SK-N-SH (cell line): ENCODE data around the gene UFC1.

Experiments
- CHD2 ChIP-seq: fragments of 150-350 bp; IDR thresholded peaks from 2 replicates; pipeline ENCODE4 v1.6.1; 2018; ENCODE audit warnings: low read length; ENCODE audit not compliant: partially characterized antibody
- GABPA ChIP-seq: IDR thresholded peaks from 2 replicates; pipeline ENCODE4 v1.4.0; 2012; ENCODE audit warnings: low read depth, mild to moderate bottlenecking
- MEF2A ChIP-seq: IDR thresholded peaks from 2 replicates; pipeline ENCODE4 v1.4.0; 2012; ENCODE audit warnings: low read depth, borderline replicate concordance
- POLR2AphosphoS5 ChIP-seq: IDR thresholded peaks from 2 replicates; pipeline ENCODE4 v1.6.1; 2012; ENCODE audit warnings: low read depth, low read length
- RAD21 ChIP-seq: IDR thresholded peaks from 2 replicates; pipeline ENCODE4 v1.6.1; 2012; ENCODE audit warnings: mild to moderate bottlenecking, low read length
- TAF1 ChIP-seq: IDR thresholded peaks from 2 replicates; pipeline ENCODE4 v1.6.1; 2012; ENCODE audit warnings: low read depth, mild to moderate bottlenecking, low read length, moderate library complexity, borderline replicate concordance
- USF1 ChIP-seq: IDR thresholded peaks from 2 replicates; pipeline ENCODE4 v1.4.0; 2012; ENCODE audit warnings: low read depth, borderline replicate concordance
- TF ChIP-seq, protein P1 (sequence below): fragments of 200-600 bp; sonication (generic); IDR thresholded peaks from 2 replicates; pipeline ENCODE4 v1.6.1; 2017; ENCODE audit warnings: antibody characterized with exemption, mild to moderate bottlenecking, moderate library complexity
- TF ChIP-seq, protein P2 (sequence below): IDR thresholded peaks from 2 replicates; pipeline ENCODE4 v1.6.1; 2012; ENCODE audit warnings: mild to moderate bottlenecking, low read depth, low read length, moderate library complexity

GRCh38 chr1:161199506-161200139 is 45.8 kb downstream of the UFC1 start:
- TF ChIP-seq CHD2 (no peak), RAD21 (no peak), POLR2AphosphoS5 (no peak), GABPA (no peak), TAF1 (no peak), MEF2A (no peak), USF1 (no peak)
- TF ChIP-seq, protein P1, sequence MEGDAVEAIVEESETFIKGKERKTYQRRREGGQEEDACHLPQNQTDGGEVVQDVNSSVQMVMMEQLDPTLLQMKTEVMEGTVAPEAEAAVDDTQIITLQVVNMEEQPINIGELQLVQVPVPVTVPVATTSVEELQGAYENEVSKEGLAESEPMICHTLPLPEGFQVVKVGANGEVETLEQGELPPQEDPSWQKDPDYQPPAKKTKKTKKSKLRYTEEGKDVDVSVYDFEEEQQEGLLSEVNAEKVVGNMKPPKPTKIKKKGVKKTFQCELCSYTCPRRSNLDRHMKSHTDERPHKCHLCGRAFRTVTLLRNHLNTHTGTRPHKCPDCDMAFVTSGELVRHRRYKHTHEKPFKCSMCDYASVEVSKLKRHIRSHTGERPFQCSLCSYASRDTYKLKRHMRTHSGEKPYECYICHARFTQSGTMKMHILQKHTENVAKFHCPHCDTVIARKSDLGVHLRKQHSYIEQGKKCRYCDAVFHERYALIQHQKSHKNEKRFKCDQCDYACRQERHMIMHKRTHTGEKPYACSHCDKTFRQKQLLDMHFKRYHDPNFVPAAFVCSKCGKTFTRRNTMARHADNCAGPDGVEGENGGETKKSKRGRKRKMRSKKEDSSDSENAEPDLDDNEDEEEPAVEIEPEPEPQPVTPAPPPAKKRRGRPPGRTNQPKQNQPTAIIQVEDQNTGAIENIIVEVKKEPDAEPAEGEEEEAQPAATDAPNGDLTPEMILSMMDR = no peak
- TF ChIP-seq, protein P2, sequence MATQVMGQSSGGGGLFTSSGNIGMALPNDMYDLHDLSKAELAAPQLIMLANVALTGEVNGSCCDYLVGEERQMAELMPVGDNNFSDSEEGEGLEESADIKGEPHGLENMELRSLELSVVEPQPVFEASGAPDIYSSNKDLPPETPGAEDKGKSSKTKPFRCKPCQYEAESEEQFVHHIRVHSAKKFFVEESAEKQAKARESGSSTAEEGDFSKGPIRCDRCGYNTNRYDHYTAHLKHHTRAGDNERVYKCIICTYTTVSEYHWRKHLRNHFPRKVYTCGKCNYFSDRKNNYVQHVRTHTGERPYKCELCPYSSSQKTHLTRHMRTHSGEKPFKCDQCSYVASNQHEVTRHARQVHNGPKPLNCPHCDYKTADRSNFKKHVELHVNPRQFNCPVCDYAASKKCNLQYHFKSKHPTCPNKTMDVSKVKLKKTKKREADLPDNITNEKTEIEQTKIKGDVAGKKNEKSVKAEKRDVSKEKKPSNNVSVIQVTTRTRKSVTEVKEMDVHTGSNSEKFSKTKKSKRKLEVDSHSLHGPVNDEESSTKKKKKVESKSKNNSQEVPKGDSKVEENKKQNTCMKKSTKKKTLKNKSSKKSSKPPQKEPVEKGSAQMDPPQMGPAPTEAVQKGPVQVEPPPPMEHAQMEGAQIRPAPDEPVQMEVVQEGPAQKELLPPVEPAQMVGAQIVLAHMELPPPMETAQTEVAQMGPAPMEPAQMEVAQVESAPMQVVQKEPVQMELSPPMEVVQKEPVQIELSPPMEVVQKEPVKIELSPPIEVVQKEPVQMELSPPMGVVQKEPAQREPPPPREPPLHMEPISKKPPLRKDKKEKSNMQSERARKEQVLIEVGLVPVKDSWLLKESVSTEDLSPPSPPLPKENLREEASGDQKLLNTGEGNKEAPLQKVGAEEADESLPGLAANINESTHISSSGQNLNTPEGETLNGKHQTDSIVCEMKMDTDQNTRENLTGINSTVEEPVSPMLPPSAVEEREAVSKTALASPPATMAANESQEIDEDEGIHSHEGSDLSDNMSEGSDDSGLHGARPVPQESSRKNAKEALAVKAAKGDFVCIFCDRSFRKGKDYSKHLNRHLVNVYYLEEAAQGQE = no peak
